GM21825 (cell line): ENCODE results near the gene TOP3A.

ENCODE experiments used
- ATAC-seq: cut with Tn5 transposase; IDR thresholded peaks from one replicate; pipeline ENCODE4 v1.9.1; 2021; ENCODE audit warnings: mild to moderate bottlenecking, moderate library complexity; ENCODE audit not compliant: unreplicated experiment

Gene TOP3A

DNA sequence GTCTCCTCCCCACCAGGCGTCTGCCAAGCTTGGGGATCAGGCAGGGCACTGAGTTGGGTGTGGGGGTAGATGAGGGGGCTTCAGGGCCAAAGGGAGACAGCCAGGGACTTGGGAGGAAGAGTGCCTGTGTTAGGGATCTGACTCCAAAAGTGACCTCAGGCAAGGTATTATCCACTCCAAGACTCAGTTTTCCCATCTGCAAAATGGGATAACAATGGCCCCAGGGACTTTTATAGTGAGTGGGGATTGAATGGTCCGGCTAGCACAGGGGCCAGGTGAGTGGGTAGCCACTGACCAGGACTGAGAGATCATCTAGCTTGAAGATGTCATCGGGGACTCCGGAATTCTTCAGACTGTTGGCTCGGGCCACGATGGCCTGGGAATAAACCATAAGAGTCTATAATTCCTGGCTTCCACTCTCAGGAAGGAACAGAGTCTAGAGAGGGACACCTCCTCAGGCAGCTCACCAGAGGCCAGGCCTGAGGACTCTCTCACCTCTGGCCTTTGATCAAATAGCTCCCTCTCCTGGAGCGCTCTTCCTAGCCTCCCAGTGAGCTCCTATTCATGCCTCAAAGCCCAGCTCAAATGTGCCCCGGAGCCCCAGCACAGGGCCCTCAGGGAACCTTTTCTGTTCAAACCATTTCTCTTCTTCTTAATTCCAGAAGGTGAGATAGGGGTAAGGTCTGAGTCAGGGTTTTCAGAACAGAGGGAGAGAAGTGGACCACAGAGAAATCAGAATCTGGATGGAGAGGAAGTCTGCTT lies 59.7 kb downstream of the TOP3A start:
- no peak for ATAC-seq

DNA sequence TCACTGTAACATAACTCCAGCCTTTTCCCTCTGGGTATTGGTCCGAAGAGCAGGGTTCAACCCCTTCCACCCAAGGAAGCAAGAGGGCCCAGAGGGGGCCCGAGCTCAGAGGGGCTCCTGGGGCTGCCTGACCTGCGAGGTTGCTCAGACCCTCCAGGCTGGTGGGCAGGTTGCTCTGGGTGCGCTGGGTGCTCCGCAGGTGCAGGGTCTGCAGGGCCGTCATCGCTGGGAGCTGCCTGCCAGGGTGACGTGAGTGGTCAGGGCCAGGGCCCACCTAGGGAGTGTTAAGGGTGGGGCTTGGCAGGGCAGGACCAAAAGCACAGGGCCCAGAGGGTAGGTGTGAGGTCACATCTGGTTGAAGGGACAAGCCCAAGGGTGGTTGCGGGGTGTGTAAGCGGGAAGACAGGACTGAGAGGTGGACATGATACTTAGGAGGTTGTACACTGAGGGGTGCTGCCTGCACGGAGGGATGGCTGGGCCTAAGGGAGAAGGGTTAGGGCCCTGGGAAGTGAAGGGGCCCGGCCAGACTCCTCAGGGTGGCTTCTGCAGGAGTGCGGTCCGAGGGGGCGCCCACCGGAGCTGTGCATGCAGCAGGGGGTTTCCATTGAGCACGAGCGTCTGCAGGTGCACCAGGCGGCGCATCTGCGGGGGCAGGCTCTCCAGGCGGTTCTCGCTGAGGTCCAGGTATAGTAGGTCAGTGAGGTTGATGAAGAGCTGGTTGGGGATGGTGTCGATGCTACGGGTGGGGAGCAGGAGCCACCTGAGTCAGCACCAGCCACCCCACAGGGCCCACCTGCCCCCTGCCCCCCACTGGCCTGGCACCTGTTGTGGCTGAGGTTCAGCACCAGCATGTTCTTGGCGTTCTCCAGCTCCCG lies 60.6 kb downstream of the TOP3A start:
- ATAC-seq = no peak

DNA sequence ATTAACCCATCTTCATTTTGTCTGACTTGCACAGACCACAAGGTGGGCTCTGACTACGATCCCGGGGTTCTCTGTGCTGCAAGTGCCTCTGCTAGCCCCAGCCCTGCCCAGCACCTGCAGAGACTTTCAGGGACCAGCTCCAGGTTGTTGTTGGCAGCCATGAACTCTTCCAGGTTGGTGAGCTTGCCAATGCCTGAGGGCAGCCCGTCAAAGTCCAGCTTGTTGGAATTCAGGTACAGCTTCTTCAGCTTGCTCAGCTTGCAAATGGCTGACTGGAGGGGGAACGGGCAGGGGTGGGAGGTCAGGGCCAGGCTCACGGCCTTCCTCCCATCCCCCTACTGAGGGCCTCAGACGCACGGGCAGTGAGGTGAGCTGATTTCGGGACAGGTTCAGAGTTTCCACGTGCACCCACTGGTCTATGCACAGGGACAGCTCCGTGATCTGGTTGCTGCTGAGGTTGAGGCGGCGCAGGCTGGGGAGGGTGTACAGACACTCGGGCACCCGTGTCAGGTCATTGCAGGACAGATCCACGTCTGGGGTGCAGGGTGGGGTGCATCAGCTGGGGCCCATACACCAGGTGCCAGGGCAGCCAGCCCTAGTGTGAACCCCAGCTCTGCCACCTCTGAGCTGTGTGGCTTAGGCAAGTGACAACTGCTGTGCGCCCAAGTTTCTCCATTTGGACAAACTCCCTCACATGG lies 61.5 kb downstream of the TOP3A start:
- ATAC-seq = no peak

DNA sequence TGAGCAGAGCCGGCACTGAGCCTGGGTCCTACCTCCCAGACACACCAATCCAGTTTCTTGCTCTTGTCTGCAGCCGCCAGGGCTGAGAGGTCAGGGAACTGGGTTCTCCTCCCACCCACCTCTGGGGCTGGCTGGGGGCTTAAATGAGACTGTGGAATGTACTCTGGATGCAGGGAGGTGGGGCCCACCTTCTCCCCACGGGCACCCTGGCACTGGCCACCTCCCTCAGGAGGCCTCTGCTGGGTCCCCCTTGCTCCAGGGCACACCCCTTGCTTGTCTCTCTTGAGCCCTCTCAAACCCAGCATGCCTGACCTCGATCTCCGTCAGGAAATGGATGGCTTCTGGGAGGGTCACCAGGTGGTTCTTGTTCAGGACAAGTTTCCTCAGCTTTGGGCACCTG lies 62.6 kb downstream of the TOP3A start:
- no peak for ATAC-seq

DNA sequence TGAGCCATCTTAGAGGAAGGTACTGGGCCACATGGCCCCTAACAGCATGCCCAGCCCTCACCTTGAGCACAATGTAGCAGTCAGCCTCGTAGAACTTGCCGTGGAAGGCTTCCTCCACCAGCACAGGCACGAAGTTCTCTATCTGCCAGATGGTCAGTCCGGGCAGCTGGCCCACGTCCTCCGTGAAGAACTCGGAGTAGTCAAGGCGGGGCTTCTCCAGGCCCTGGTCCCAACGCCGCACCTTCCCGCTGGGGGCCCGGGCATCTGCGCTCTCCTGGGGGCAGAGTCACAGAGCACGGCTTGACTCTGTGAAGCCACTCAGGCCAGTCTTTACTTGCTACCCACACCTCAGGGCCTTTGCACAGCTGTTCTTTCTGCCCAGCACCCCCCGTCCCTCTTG lies 63.6 kb downstream of the TOP3A start:
- no peak for ATAC-seq

DNA sequence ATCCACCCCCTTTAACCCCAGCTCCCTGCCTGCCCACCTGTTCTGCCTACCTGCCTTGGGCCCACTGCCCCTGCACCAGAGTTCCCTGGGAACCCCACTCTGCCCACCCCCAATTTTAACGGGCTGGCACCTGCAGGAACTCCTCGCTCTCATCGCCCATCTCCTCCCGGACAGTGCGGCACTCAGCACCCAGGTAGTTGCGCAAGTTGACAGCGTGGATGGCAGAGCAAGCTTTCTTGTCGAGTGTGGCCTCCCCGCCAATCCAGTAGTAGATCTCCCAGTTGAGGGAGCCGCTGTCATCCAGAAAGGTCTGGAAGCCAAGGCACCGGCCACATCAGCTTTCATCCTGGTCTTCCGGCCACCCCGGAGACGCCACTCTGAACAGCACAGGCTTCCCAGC lies 64.1 kb downstream of the TOP3A start:
- ATAC-seq = no peak

DNA sequence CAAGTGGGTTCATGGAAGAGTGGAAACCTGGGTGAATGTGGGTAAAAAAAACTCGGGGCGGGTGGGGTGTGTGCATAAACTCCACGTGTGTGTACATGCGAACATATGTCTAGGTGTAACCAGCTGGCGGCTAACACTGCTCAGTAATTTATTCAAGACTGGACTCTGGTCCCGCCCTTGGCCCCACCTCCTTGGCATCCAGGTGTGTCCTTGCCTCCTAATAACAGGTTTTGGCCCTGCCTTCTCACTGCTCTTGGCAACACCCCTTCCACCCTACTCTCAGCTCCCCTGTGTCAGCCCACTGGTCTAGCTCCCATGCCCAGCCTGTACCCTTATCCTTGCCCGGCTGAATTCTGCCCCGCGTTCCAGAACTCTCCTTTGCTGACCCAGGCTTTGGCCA lies 64.5 kb downstream of the TOP3A start:
- no peak for ATAC-seq

DNA sequence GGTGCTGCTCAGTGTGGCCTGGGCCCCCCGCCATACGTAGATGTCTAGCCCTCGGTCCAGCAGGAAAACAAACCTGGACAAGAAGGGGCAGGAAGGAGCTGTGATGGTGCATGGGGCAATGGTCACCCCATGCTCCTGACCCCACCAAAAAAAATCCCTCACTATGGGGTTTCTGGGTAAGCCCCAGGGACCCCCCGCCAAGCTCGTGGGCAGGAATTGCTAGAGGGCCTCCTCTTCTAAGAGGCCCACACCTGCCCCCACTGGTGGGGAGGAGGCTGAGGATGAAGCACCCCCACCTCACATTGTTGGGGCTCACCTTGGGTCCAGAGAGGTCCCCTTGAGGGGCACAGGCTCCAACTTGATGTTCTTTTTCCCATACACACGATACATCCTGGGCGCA lies 66.0 kb downstream of the TOP3A start:
- ATAC-seq = no peak

DNA sequence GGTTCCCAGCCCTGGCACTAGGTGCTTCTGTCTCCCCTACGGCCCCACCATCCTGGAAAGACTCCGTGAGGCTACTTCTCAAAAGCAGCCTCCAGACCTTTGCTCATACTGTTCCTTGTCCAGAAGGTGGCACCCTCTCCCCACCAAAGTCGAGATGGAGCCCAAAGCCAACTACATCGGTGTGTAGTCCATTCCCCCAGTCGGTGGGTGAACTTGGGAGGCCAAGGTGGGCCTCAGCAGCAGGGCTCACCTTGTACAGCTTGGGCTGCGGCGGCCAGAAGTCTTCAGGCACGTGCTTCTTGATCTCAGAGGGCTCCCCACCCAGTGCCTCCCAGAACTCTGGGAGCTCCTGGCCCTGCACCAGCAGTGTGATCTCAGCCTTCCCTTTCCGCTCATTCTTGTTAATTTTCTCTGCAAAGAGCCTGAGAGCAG lies 66.5 kb downstream of the TOP3A start:
- ATAC-seq = no peak

DNA sequence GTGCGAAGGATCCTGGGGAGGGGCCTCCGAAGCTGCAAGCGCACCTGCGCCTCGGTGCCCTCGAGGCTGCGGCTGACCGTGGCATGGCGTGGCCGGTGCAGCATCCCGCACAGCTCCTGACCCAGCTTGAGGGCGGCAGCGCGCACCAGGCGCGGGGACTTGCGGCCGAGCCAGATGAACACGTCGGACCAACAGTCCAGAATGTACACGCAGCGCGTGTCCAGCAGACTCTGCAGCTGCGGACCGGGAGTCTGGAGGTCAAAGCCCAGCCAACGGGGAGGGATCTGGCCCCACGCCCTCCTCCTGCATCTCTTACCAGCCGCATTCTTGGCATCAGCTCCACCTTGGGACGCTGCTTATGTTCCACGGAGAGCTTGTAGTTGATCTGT lies 67.2 kb downstream of the TOP3A start:
- ATAC-seq = no peak

DNA sequence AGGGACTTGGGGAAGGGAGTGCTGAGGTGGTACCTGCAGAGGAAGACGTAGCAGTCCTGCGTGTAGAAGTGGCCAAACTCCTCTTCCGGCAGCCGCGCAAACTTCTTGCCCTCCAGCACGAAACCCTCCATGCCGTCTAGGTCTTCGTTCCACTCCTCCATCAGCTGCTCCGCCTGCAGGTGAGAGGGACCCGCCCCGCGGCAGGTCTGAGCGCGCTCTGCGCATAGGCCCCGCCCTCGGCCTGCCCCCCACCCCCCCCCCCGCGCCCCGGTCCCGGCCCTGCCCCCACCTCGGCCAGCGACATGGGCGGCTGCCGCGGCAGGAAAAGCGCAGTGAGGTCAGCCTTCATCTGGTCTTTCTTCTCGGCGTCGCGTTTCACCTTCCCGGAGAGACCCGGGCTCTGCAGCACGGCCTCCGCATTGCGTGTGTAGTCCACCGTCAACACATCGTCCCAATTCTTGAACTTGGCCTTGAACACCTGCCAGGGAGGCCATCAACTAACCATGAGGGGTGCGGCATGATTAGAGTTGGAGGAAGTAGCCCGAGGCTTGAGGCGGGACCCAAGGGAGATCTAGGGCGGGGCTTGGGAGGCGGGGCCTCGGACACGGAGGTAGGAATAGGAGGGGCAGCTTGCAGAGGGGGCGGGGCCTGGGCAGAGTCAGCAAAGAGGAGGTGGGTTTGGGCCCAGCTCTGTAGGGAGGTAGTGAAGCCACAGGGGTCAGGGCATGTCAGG lies 67.7 kb downstream of the TOP3A start:
- no peak for ATAC-seq

DNA sequence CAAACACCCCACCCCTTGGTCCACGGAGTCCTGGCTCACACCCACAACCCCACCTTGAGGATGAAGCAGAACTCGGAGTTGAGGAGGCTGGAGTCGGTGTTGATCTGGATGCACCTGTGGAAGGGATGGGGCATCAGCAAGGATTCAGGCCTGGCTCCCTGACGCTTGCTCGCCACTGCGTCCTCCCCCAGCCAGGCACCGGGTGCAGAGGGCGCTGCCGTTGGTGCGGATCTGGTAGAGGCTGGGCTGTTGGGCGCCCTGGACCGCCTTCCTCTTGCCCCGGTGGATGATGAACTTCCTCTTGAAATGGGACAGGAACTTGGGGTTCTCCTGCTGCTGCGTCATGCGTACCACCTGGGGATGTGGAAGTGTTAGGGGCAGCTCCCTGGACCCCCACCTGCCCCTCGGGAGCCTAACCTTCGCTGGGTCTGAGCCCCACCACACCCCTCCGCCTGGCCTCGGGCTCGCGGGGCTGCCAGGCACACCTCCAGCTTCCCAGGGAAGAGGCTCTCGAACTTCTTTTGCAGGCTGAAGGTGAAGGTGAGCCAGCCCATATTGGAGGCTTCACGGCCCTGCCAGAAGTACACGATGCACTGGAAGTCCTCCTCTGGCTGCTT lies 68.6 kb downstream of the TOP3A start:
- ATAC-seq = no peak

DNA sequence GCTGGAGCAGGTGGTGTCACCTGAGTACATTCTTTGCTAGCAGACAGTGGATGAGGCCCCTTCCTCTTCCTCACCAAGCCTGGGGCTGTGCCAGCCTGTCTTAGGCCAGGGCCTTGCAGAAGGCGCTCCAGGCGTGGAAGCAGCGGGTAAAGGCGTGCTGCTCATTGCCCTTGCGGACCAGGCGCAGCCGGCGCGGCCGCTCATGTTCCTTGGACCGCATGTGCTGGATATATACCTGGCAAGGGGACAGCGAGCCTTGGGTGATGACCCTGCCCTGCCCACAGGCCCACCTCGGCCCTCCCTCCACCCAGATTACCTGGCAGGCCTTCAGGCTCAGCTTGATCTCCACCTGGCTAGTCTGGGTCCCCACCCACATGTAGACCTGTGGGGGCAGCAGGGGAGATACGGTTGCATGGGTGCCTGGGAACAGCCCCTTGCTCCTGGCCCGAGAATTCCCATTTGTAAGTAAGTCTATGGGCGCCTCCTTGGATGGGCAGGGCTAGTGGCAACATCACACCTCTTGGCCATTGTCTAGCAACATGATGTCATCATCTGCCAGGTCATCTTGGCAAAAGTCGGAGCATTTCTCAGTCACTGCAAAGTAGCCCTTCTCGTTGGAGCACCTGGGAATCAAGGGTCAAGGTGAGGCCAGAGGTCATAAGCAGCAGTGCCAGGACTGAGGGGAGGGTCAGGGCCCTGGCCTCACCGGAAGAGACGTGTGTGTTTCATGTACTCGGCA lies 69.6 kb downstream of the TOP3A start:
- no peak for ATAC-seq

DNA sequence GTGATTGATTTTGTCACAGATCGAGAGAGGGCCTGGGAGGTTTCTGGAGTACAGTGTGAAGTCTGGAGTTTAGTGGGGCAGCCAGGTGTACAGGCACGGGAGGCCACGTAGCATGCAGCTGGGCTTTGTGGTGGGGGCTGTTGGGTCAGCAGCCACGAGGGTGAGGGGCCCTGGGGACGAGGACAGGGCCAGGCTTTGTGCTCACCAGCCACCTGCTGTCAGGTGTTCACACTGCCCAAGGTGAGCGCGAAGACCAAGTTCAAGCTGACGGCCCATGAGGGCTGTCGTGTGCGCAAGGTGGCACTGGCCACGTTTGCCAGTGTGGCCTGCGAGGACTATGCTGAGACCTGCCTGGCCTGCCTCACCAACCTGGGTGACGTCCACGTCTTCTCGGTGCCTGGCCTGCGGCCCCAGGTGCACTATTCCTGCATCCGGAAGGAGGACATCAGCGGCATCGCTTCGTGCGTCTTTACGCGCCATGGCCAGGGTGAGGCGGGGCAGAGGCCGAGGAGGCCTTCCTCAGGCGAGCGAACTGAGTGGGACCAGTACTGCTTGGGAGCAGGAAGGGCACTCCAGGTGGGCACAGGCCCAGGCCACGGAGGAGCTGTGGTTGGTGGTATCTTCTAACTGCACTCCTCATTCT lies 73.4 kb downstream of the TOP3A start:
- ATAC-seq = no peak

DNA sequence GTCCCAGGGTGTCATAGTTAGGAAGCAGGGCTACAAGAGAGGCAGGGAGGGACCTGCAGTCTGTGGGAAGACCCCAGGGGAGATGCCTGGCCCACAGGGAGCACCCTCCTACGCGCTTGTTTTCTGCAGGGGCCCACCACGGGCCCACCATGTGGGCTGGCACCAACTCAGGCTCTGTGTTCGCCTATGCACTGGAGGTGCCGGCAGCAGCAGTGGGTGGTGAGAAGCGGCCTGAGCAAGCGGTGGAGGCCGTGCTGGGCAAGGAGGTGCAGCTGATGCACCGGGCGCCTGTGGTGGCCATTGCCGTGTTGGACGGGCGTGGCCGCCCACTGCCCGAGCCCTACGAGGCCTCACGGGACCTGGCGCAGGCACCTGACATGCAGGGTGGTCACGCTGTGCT lies 74.3 kb downstream of the TOP3A start:
- ATAC-seq = no peak

DNA sequence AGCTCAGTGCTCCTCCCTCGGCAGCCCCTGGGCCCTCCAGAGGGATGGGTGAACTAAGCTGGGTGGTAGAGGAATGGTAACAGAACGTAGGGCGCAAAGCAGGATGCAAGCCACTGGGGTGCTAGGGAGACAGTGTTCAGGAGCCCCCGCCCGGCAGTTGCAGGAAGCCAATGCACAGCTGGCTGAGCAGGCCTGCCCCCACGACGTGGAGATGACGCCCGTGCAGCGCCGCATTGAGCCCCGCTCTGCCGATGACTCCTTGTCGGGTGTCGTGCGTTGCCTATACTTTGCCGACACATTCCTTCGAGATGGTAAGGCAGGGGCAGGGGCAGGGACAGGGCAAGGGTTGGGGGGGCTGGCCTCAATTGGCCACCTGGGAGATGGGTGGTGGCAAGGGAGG lies 76.5 kb downstream of the TOP3A start:
- no peak for ATAC-seq

DNA sequence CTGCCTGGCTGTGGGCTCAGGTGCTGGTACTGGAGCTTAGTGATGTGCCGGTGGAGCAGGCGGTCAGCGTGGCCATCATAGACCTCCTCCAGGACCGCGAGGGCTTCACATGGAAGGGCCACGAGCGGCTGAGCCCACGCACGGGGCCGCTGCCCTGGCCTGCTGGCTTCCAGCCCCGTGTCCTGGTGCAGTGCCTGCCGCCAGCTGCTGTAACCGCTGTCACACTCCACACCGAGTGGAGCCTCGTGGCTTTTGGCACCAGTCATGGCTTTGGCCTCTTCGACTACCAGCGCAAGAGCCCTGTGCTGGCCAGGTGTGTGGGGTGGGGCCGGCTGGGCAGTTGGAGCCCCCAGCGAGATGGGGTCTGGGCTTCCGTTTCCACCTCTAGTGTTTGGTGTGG lies 77.3 kb downstream of the TOP3A start:
- no peak for ATAC-seq

DNA sequence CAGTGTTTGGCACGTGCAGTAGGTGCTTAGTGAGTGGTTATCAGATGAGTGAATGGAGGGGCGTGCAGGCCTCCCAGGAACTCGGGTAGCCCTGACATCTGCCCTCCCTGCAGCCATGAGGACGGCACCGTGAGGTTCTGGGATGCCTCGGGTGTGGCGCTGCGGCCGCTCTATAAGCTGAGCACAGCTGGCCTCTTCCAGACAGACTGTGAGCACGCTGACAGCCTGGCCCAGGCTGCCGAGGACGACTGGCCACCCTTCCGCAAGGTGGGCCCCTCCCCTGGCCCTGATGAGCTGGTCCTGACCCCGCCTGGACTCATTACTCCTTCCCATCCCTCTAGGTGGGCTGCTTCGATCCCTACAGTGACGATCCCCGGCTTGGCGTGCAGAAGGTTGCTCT lies 78.3 kb downstream of the TOP3A start:
- no peak for ATAC-seq

DNA sequence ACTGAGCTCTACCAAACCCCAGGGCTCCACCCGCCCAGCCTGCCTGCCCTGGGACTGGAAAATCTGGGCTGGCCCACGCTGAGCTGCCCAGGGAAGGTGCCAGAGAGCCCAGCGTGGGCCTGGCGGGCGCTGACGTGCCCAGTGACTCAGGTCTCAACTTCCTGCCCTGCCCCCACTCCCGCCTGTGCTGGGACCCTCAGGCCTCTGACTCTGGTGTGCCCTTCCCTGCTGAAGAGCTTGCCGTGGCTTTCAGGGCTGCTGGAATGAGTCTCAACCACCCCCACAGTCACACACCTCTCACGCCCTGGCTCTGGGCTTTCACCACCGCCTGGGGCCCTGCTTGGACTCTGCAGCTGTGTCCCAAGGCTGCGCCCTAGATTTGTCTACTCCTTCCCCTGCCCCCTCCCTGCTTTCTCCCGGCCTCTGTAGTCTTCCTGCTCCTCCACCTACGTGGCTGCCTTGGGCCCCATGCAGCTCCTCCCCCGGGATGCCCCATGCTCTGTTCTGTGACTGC lies 79.0 kb downstream of the TOP3A start:
- no peak for ATAC-seq
